Lower lobe of right lung (tissue), 2 donors: ENCODE data around the gene HSPA12A. TPM values are rescaled to one million over a fixed set of nuclear protein-coding genes. Genes with fewer than 3 reads are reported as not detected.

Source experiments
- ATAC-seq, 2 donors: fragments of 200-7000 bp; cut with Tn5 transposase; one replicate each; pipeline ENCODE4 v1.9.1; 2020 to 2022; ENCODE audit warnings: mild to moderate bottlenecking in 2 of 2, moderate library complexity in 2 of 2
- DNase-seq: peaks from one replicate; pipeline ENCODE4 v3.0.0-alpha.2; 2020
- H3K27ac ChIP-seq: fragments of 200-600 bp; one replicate; pipeline ENCODE4 v1.8.0; 2022
- H3K27me3 ChIP-seq: fragments of 200-600 bp; one replicate; pipeline ENCODE4 v1.8.0; 2022; ENCODE audit warnings: low read depth
- H3K36me3 ChIP-seq: fragments of 200-600 bp; one replicate; pipeline ENCODE4 v1.8.0; 2022; ENCODE audit warnings: mild to moderate bottlenecking
- H3K4me1 ChIP-seq: fragments of 200-600 bp; one replicate; pipeline ENCODE4 v1.8.0; 2022
- H3K4me3 ChIP-seq: fragments of 200-600 bp; one replicate; pipeline ENCODE4 v1.8.0; 2022; ENCODE audit warnings: mild to moderate bottlenecking
- H3K9me3 ChIP-seq: fragments of 200-600 bp; one replicate; pipeline ENCODE4 v1.8.0; 2022
- CTCF ChIP-seq: fragments of 200-600 bp; IDR thresholded peaks from one replicate; pipeline ENCODE4 v1.8.0; 2022; ENCODE audit warnings: antibody characterized with exemption, mild to moderate bottlenecking
- intact Hi-C: fragments of 100-400 bp; cut with DNase I; formaldehyde crosslinking; loops from one replicate; pipeline ENCODE4 v1.11.0; 2022
- total RNA-seq: library from RNA; stranded (reverse); fragmentation: NEBNext Ultra II Directional; extraction: Animal tissue kit (Norgen Biotek cat#: 25700); gene quantifications from one replicate; pipeline ENCODE4 v1.2.1, GENCODE V29; 2021
- donor health status: DM: no; HTN: yes; CAD: no; lungs with severe emphysema.

HSPA12A gene
- total RNA-seq, 1 donor from 2014 or later: 8.8 TPM

GRCh38 chr10:116718058-116718457 lies 24.3 kb downstream of the HSPA12A start:
- no peak overlapping the region for H3K4me3 ChIP-seq
- TF ChIP-seq CTCF: no peak
- DNase-seq (no peak), ATAC-seq (no peak)
- intact Hi-C loops: no loop called here
- H3K36me3 ChIP-seq: no peaks in the 10 kb centered on the region
- H3K9me3 ChIP-seq: no peaks in the 10 kb centered on the region
- no peak overlapping the region for H3K27ac ChIP-seq
- no peaks in the 10 kb centered on the region for H3K27me3 ChIP-seq
- no peaks in the 10 kb centered on the region for H3K4me1 ChIP-seq

GRCh38 chr10:116716381-116716780 lies 26.0 kb downstream of the HSPA12A start:
- DNase-seq (no peak), ATAC-seq (no peak)
- Histone ChIP-seq H3K4me3 (no peak overlapping the region), H3K27ac (no peak overlapping the region), H3K36me3 (no peaks in the 10 kb centered on the region), H3K27me3 (no peaks in the 10 kb centered on the region), H3K4me1 (no peaks in the 10 kb centered on the region), H3K9me3 (no peaks in the 10 kb centered on the region)
- TF ChIP-seq CTCF: no peak
- intact Hi-C loops: no loop called here

- ATAC-seq: no peak
- no peak for TF ChIP-seq CTCF
- Histone ChIP-seq H3K4me3 (no peak overlapping the region), H3K4me1 (no peaks in the 10 kb centered on the region), H3K27ac (no peak overlapping the region), H3K9me3 (no peaks in the 10 kb centered on the region), H3K27me3 (no peaks in the 10 kb centered on the region), H3K36me3 (no peaks in the 10 kb centered on the region)
- intact Hi-C loops: no loop called here
- no peak for DNase-seq
Measured at GRCh38 chr10:116715839-116716377, 26.5 kb downstream of the HSPA12A start.

- no peaks in the 10 kb centered on the region for H3K27me3 ChIP-seq
- no peak for TF ChIP-seq CTCF
- intact Hi-C loops: no loop called here
- H3K4me3 ChIP-seq: no peak overlapping the region
- no peaks in the 10 kb centered on the region for H3K36me3 ChIP-seq
- no peaks in the 10 kb centered on the region for H3K4me1 ChIP-seq
- ATAC-seq (no peak), DNase-seq (no peak)
- no peaks in the 10 kb centered on the region for H3K9me3 ChIP-seq
- H3K27ac ChIP-seq: no peak overlapping the region
Measured at GRCh38 chr10:116715341-116715740, 27.0 kb downstream of the HSPA12A start.

GRCh38 chr10:116713846-116714245 lies 28.5 kb downstream of the HSPA12A start:
- intact Hi-C loops: no loop called here
- no peak overlapping the region for H3K4me3 ChIP-seq
- no peak overlapping the region for H3K27ac ChIP-seq
- no peaks in the 10 kb centered on the region for H3K9me3 ChIP-seq
- H3K27me3 ChIP-seq: no peaks in the 10 kb centered on the region
- no peaks in the 10 kb centered on the region for H3K4me1 ChIP-seq
- H3K36me3 ChIP-seq: no peaks in the 10 kb centered on the region
- ATAC-seq (no peak), DNase-seq (no peak)
- TF ChIP-seq CTCF: no peak
